Urinary bladder (tissue), 4 donors: ENCODE data around the gene DDX39B. TPM values are rescaled to one million over a fixed set of nuclear protein-coding genes. Genes with fewer than 3 reads are reported as not detected.

Experiments used
- DNase-seq: peaks from one replicate; pipeline ENCODE4 v3.0.0-alpha.2; 2015; ENCODE audit errors: extremely low spot score
- H3K27ac ChIP-seq: one replicate; pipeline ENCODE4 v1.5.1; 2013; ENCODE audit warnings: low read depth, mild to moderate bottlenecking, moderate library complexity
- H3K36me3 ChIP-seq: one replicate; pipeline ENCODE4 v1.6.1; 2013; ENCODE audit warnings: mild to moderate bottlenecking, moderate library complexity; ENCODE audit not compliant: insufficient read depth
- H3K4me1 ChIP-seq: one replicate; pipeline ENCODE4 v1.6.1; 2013; ENCODE audit warnings: mild to moderate bottlenecking, moderate library complexity; ENCODE audit not compliant: insufficient read depth
- H3K4me3 ChIP-seq: one replicate; pipeline ENCODE4 v1.5.1; 2013; ENCODE audit warnings: low read depth, low read length
- WGBS: extraction: QIAGEN DNeasy Blood & Tissue Kit; methylation state at CpG from one replicate; pipeline ENCODE4 v1.1.7; 2013; 5-methylcytosine and 5-hydroxymethylcytosine counted together
- polyA plus RNA-seq: library from polyadenylated mRNA; stranded (reverse); fragments of 200-250 nt; gene quantifications from one replicate; pipeline ENCODE4 v1.2.3, GENCODE V29; 2013
- total RNA-seq: library from RNA; depleted of rRNA; stranded (reverse); fragments of >200 nt; gene quantifications from one replicate; pipeline ENCODE4 v1.2.3, GENCODE V29; 2014
- donor health status: healthy with polysubstance abuse.
- donor health status: healthy.

DDX39B gene
- total and polyA plus RNA-seq, 2 donors, result 271 to 285 TPM

DNA sequence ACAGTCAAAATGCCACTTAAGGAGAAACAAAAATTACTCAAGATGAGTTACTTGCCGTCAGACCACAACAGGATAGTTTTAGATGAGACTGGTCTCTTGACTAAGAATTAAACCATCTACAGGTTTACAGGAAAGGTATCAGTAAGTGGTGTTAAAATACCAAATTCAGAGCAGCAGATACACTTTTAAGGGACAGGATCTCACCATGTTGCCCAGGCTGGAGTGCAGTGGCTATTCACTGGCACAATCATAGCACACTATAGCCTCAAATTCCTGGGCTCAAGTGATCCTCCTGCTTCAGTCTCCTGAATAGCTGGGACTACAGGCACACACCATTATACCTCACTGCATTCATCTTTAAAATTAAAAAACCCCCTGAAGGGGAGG, 8.4 kb downstream of the DDX39B start:
- H3K4me3 ChIP-seq, result no peak overlapping the region
- 84% methylated on average over 1 of the region's 1 CpG for WGBS
- no peak overlapping the region for H3K27ac ChIP-seq
- H3K4me1 ChIP-seq, result no peaks in the 10 kb centered on the region
- H3K36me3 ChIP-seq, result peaks cover 11% of the 10 kb centered on the region
- no peak for DNase-seq

DNA sequence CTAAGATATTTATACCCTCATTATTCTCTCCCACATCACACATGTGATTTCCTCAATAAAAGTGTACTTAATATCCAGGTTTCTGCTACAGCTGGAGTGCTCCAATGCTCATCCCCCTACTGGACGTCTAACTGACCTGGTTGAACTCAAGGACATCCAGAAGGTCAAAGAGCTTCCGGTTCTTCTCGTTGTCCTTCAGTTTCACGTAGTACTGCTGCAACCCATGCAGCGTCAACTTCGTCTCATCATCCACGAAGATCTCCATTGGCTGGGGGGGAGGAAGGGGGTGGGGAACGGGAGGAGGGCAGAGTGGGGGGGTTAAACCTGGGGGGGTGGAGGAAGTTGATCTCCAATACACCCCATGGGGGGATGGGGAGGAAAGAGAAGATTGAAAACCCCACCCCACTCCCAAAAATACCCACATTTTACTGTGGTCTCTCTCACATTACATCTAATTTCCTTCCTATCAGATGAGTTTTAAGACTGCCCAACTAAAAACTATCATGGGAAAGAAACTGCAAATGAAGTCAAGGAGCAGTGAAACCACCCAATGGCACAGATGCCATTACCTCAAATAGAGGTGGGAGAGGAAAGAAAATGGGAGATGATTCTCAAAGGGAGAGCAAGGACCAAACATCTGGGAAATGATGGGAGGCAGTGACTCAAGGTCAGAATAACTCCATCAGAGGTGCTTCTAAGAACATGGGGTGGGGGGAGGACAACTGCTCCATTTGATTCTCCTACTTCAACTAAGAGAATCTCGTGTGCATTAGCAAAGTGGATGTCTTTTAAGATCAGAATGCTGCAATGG, 9.0 kb downstream of the DDX39B start:
- no peak for DNase-seq
- Histone ChIP-seq H3K27ac (no peak overlapping the region), H3K4me1 (no peaks in the 10 kb centered on the region), H3K4me3 (no peak overlapping the region), H3K36me3 (peaks cover 11% of the 10 kb centered on the region)
- WGBS, result 65% methylated on average over 9 of the region's 9 CpGs

DNA sequence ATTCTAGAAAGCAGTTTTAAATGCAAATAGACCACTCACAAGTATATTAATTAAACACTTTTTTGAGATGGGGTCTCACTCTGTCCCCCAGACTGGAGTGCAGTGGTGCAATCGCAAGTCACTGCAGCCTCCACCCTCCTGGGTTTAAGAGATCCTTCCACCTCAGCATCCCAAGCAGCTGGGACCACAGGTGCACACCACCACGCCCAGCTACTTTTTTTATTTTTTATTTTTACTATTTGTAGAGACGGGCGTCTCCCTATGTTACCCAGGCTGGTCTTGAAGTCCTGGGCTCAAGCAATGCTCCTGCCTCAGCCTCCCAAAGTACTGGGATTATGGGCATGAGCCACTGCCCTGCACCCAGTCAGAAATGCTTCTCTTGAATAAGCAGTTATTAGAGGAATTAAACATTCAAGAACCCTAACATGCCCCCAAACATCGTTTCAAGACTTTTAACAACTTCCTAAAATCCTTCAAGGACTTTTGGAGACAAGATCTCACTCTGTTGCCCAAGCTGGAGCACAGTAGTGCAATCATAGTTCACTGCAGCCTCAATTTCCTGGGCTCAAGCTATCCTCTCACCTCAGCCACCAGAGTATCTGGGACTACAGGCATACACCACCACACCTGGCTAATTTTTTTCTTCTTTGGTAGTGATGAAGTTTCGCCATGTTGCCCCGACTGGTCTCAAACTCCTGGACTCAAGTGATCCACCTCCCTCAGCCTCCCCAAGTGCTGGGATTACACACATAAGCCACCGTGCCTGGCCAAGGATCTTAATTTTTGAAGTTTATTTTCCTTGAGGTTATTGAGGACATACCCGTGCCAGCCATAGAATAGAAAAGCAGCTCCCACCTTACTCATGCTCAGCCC, 9.8 kb downstream of the DDX39B start:
- Histone ChIP-seq H3K27ac (no peak overlapping the region), H3K4me1 (no peaks in the 10 kb centered on the region), H3K4me3 (no peak overlapping the region), H3K36me3 (peaks cover 11% of the 10 kb centered on the region)
- 71% methylated on average over 9 of the region's 9 CpGs for WGBS
- no peak for DNase-seq

DNA sequence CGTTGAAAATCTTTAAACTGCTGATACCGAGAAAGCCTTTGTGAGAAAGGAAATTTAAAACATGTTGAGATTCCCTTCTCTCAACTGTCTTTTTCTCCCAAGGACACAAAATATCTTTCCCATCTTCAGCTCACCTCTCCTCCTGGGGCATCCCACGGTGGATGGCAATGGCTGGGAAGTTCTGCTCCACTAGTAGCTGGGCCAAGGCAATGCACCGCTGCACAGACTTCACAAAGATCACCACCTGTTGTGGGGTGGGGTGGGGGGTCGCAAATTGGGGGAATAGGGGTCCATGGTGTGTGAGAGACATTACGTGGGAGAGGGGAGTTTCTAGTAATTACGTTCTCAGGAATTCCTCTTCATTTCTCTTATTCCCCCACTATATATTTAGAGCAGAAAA, 10.6 kb downstream of the DDX39B start:
- Histone ChIP-seq H3K4me3 (no peak overlapping the region), H3K36me3 (peaks cover 11% of the 10 kb centered on the region), H3K27ac (no peak overlapping the region), H3K4me1 (no peaks in the 10 kb centered on the region)
- DNase-seq, result no peak
- WGBS, result 86% methylated on average over 7 of the region's 7 CpGs

DNA sequence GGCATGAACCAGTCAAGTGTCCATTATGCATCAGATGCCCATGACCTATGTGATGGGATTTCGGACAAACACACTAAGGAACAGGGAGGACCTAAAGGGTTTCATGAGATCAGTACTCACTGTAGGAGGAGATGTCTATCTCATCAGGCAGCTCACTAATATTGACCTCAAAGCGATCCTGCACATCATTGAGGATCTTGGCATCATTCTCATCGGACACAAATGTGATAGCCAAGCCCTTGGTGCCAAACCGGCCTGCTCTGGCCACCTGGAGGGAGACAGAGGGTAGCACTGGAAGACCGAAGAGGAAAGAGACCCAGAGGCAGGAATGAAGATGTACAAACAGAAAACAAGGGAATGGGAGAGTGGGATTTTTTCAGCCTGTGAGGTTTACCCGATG, 11.1 kb downstream of the DDX39B start:
- no peak for DNase-seq
- Histone ChIP-seq H3K4me3 (no peak overlapping the region), H3K4me1 (no peaks in the 10 kb centered on the region), H3K36me3 (peaks cover 7% of the 10 kb centered on the region), H3K27ac (no peak overlapping the region)
- 63% methylated on average over 6 of the region's 6 CpGs for WGBS

DNA sequence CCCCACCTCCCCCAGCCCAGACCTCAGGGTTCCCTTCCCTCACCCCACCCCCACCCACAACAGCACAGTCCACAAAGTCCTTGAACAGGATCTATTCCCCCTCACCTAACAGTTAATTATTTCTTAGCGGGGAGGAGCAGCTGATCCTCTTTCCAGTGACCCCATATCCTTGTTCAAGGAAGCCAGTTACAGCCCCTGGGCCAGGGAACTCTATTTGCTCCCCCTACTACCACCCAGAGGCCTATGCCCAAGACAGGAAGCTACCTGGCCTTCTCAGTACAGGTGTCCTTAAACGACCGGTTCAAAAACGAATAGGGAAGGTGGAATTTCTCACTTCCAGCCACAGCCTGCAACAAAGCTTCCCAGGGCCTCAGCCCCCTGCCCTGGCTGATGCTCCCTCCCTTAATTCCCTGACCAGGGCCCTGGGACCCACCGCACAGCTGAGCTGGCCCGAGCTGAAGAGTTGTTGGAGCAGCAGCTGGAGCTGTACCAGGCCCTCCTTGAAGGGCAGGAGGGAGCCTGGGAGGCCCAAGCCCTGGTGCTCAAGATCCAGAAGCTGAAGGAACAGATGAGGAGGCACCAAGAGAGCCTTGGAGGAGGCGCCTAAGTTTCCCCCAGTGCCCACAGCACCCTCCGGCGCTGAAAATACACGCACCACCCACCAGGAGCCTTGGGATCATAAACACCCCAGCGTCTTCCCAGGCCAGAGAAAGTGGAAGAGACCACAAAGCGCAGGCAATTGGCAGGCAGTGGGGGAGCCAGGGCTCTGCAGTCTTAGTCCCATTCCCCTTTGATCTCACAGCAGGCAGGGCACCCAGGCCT, 12.3 kb downstream of the DDX39B start:
- WGBS, result 46% methylated on average over 12 of the region's 12 CpGs
- no peak overlapping the region for H3K4me3 ChIP-seq
- no peak overlapping the region for H3K27ac ChIP-seq
- no peak for DNase-seq
- no peaks in the 10 kb centered on the region for H3K4me1 ChIP-seq
- peaks cover 4% of the 10 kb centered on the region for H3K36me3 ChIP-seq

DNA sequence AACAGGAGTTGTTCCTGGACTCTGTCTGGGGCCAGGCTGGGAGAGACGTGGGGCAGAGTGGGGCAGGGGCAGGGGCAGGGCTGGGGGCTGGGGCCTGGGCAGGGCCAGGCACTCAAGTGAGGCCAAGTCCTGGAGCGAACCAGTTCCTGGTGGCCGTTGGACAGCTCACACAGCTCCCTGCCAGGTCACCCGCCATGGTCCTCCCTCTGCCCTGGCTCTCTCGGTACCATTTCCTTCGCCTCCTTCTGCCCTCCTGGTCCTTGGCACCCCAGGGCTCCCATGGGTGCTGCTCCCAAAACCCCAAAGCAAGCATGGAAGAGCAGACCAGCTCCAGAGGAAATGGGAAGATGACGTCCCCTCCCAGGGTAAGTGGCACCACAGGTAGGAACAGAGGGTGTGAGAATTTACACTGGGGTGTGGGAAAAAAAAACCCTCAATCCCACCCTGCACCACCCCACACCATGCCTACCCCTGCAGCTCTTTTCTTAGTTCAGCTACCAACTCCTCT, 12.9 kb downstream of the DDX39B start, which contains the start of gene MCCD1:
Gene MCCD1 (plus strand): TSS at position 142 of the 508 bp plus-strand sequence. CDS start 53 bp downstream, at position 195.
- WGBS, result 63% methylated on average over 7 of the region's 7 CpGs
- no peak within 1 kb of the TSS for H3K27ac ChIP-seq
- H3K4me3 ChIP-seq, result no peak within 1 kb of the TSS
- no peaks in the 10 kb centered on the region for H3K4me1 ChIP-seq
- H3K36me3 ChIP-seq, result peaks cover 1% of the 10 kb centered on the region
- no peak for DNase-seq

DNA sequence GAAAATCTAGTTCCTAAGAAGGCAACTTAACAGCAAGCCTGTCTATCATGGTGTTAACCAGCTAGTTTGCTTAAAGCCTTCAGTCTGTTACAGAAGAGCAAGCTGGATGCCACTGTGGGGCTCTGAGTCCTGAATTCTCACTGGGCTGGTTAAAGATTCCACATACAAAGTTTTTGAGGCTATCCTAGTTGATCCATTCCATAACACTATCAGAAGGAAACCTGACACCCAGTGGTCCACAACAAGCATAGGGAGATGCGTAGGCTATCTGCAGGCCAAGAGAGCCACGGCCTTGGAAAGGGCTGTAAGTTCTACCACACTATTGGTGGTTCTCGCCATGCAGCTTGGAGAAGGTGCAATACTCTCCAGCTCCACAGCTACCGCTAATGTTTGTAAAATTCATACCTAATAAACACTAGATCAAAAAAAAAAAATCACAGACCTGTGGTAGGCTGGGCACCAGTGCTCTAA, 13.5 kb downstream of the DDX39B start:
- 74% methylated on average over 4 of the region's 4 CpGs for WGBS

DNA sequence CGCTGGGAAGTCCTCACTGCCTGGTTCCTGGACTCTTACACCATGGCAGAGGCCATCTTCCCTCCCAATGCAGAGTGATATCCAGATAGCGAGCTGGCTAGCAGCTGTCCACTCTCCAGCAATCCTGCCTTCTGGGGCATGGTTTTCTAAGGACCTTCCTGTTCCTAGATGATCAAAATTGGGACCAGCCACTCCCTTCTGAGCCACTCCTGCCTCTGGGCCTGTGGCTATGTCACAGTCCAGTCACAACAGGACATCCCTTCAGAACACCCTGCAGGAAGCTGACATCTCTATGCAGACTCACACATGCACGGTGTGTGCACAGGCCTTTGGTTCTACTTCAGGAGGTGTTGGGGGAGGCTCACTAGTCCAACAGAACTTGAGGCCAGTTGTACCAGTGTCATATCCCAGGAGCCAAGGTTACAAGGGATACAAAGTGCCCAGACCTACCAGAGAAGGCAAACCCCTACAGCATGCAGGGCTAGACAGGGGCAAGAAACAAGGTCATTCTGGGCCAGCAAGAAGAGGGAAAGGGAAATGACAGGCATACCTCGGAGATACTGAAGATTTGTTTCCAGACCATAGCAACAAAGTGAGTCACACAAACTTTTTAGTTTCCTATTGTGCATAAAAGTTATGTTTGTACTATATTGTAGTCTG, 15.7 kb downstream of the DDX39B start:
- Histone ChIP-seq H3K36me3 (no peaks in the 10 kb centered on the region), H3K4me3 (no peak overlapping the region), H3K4me1 (no peaks in the 10 kb centered on the region), H3K27ac (no peak overlapping the region)
- 68% methylated on average over 4 of the region's 4 CpGs for WGBS
- no peak for DNase-seq

More for the DNA sequence above, 13.5 kb downstream of the DDX39B start:
- Histone ChIP-seq H3K4me3 (no peak overlapping the region), H3K27ac (no peak overlapping the region), H3K36me3 (no peaks in the 10 kb centered on the region), H3K4me1 (no peaks in the 10 kb centered on the region)
- no peak for DNase-seq

DNA sequence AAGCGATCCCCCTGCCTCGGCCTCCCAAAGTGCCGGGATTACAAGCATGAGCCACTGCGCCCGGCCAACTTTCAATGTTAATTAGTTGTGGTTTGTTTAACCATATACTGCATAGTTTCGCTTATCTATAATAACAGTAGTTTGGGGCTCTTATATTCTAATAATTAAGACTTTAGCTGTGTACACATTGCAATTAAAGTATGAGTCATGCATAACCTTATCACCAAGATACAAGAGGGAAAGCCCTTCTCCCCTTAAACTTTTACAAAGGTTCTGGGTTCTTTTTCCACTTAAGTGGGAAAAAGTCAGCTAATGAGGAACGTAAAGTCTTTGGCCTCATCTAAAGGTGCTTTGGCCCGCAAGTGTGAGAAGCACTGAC, 16.3 kb downstream of the DDX39B start:
- WGBS, result 67% methylated on average over 8 of the region's 8 CpGs
- Histone ChIP-seq H3K36me3 (no peaks in the 10 kb centered on the region), H3K4me1 (no peaks in the 10 kb centered on the region), H3K27ac (no peak overlapping the region), H3K4me3 (no peak overlapping the region)
- DNase-seq, result no peak

DNA sequence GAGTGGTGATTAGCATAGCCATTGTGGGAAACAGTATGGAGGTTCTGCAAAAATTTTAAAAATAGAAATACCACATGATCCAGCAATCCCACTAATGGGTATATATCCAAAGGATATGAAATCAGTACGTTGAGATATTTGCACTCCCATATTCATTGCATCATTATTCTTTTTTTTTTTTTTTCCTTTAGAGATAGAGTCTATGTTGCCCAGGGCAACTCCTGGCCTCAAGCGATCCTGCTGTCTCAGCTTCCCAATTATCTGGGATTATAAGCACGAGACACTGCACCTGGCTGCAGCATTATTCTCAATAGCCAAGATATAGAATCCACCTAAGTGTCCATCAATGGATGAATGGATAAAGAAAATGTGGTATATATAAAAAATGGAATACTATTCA, 20.0 kb downstream of the DDX39B start:
- Histone ChIP-seq H3K4me1 (no peaks in the 10 kb centered on the region), H3K36me3 (no peaks in the 10 kb centered on the region), H3K4me3 (no peak overlapping the region), H3K27ac (no peak overlapping the region)
- DNase-seq, result no peak
- whole genome bisulfite sequencing, result 74% methylated on average over 3 of the region's 3 CpGs

DNA sequence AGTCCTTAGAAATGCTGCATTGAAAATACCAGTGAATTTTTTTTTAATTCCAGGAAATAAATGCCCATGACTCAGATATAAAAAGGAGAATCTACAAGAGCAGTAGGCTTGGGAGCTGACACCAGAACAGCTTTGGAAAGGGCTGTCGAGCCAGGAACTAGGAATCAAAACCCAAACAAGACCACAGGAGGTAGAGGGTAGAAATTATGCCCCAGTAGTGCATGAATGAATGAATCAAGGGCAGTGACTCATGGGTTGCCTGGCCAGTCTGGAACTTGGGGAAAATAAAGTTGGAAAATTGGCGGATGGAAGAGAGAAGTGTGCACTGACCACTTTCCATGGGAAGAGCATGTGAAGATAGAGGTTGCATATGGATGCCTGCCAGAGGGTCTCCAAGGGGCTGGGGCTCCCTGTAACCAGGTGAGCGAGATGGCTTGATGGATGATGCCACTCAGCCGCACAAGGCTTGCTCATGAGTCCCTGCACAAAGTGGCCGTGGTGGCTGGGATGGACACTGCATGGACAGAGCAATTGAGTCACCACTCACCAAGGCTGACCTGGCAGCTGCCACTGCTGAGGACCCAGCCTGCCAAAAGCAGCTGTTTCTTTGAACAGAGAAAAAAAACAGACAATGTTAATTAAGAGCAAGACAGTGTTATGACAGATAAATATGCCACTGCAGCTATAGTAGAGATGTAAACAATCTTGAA, 28.2 kb downstream of the DDX39B start:
- Histone ChIP-seq H3K4me1 (no peaks in the 10 kb centered on the region), H3K4me3 (no peak overlapping the region), H3K27ac (no peak overlapping the region), H3K36me3 (no peaks in the 10 kb centered on the region)
- no peak for DNase-seq
- WGBS, result 63% methylated on average over 5 of the region's 5 CpGs
